Mammary epithelial cell (primary cell): ENCODE measurements around the gene CNTNAP2.

ENCODE experiments used
- CTCF ChIP-seq, 2 donors: IDR thresholded peaks in 1 of 2; conservative IDR thresholded peaks in 1 of 2; 2 replicates each; pipeline ENCODE4 v1.5.1; 2011 to 2012; ENCODE audit warnings: inconsistent platforms in 2 of 2, low read length in 2 of 2, mild to moderate bottlenecking in 2 of 2, control low read depth in 1 of 2, low read depth in 1 of 2; ENCODE audit not compliant: insufficient read depth in 1 of 2; ENCODE audit errors: extremely low read depth in 1 of 2
- EZH2 ChIP-seq: IDR thresholded peaks from 2 replicates; pipeline ENCODE4 v1.6.1; 2012; ENCODE audit warnings: low read length, inconsistent platforms, borderline replicate concordance

GRCh38 chr7:147231275-147231674, 1114.7 kb downstream of the CNTNAP2 start:
- TF ChIP-seq CTCF (conservative IDR thresholded peaks at IDR 0.05 in 1 of 2, IDR thresholded peaks at IDR 0.05 in 1 of 2; ENCODE audit: extremely low read depth in 1 of 2, insufficient read depth in 1 of 2, low read depth in 1 of 2, low read length in 2 of 2) (no peak), EZH2 (no peak)
